ENCODE results near the gene CFAP299.
"Not testable (repeated sequence)": the region's sequence is repeated elsewhere in the genome, so short reads cannot be mapped to it uniquely, and the experiment has no call there.

The CFAP299 gene

DNA sequence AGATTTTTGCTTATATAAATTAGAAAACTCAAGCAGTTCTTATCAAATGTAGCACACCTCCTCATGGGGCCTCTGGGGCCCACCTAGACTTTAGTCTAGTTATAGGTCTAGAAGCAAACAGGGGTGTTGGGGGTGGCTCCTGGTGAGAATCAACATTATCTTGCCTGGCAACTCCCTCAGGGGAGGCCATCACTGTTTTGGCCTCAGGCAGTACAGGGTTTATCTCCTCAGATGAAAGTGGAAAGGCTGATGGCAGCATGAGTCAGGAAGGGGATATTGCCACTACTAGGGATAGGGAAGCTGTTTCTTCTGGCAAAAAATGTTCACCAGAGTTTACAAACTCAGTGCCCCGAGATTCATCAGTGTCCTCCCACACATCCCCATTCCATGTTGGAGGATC lies 462.6 kb downstream of the CFAP299 start:
- Histone ChIP-seq H3K4me3 (ENCODE audit: low read length) (no peak overlapping the region), H3K4me2 (ENCODE audit: low read depth, low read length) (no peak overlapping the region), H3K79me2 (ENCODE audit: low read length) (no peaks in the 10 kb centered on the region), H3K36me3 (replicated peaks; ENCODE audit: insufficient read depth, low read length) (no peaks in the 10 kb centered on the region), H3K9ac (ENCODE audit: low read length) (no peak overlapping the region), H3F3A (ENCODE audit: insufficient read depth, low read length) (no peaks in the 10 kb centered on the region), H2AFZ (ENCODE audit: low read length) (no peak overlapping the region), H3K9me3 (replicated peaks; ENCODE audit: insufficient read depth, low read length) (no peaks in the 10 kb centered on the region), H3K9me2 (replicated peaks; ENCODE audit: insufficient read depth, low read length) (no peaks in the 10 kb centered on the region), H3K27me3 (replicated peaks; ENCODE audit: insufficient read depth, low read length) (no peaks in the 10 kb centered on the region), H3K27ac (ENCODE audit: low read length) (no peak overlapping the region), H3K4me1 (ENCODE audit: low read length) (no peaks in the 10 kb centered on the region), H4K20me1 (ENCODE audit: insufficient read depth, low read length) (no peaks in the 10 kb centered on the region)
- no peak for TF ChIP-seq EZH2 (optimal IDR thresholded peaks at IDR 0.05; ENCODE audit: low read depth, low read length)
- TF ChIP-seq, protein P1, sequence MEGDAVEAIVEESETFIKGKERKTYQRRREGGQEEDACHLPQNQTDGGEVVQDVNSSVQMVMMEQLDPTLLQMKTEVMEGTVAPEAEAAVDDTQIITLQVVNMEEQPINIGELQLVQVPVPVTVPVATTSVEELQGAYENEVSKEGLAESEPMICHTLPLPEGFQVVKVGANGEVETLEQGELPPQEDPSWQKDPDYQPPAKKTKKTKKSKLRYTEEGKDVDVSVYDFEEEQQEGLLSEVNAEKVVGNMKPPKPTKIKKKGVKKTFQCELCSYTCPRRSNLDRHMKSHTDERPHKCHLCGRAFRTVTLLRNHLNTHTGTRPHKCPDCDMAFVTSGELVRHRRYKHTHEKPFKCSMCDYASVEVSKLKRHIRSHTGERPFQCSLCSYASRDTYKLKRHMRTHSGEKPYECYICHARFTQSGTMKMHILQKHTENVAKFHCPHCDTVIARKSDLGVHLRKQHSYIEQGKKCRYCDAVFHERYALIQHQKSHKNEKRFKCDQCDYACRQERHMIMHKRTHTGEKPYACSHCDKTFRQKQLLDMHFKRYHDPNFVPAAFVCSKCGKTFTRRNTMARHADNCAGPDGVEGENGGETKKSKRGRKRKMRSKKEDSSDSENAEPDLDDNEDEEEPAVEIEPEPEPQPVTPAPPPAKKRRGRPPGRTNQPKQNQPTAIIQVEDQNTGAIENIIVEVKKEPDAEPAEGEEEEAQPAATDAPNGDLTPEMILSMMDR (IDR thresholded peaks at IDR 0.05; ENCODE audit: low read length), result no peak
- TF ChIP-seq EZH2phosphoT487 (IDR thresholded peaks at IDR 0.05; ENCODE audit: low read length), result no peak
- no peak for DNase-seq

DNA sequence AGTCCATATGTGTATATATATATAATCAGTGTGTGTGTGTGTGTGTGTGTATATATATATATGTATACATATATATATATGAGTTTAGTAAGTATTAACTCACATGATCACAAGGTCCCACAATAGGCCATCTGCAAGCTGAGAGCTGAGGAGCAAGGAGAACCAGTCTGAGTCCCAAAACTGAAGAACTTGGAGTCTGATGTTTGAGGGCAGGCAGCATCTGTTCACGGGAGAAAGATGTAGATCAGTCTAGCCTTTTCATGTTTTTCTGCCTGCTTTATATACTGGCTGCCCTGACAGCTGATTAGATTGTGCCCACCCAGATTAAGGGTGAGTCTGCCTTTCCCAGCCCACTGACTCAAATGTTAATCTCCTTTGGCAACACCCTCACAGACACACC lies 465.2 kb downstream of the CFAP299 start:
- H4K20me1 ChIP-seq (ENCODE audit: insufficient read depth, low read length); H3K9ac ChIP-seq (ENCODE audit: low read length); H3K4me2 ChIP-seq (ENCODE audit: low read depth, low read length); H3K9me2 ChIP-seq (replicated peaks; ENCODE audit: insufficient read depth, low read length); H3K4me1 ChIP-seq (ENCODE audit: low read length); H3F3A ChIP-seq (ENCODE audit: insufficient read depth, low read length); H3K79me2 ChIP-seq (ENCODE audit: low read length); H3K36me3 ChIP-seq (replicated peaks; ENCODE audit: insufficient read depth, low read length); H3K27me3 ChIP-seq (replicated peaks; ENCODE audit: insufficient read depth, low read length); DNase-seq; H3K9me3 ChIP-seq (replicated peaks; ENCODE audit: insufficient read depth, low read length); H3K27ac ChIP-seq (ENCODE audit: low read length); H2AFZ ChIP-seq (ENCODE audit: low read length); H3K4me3 ChIP-seq (ENCODE audit: low read length): not testable (repeated sequence)

DNA sequence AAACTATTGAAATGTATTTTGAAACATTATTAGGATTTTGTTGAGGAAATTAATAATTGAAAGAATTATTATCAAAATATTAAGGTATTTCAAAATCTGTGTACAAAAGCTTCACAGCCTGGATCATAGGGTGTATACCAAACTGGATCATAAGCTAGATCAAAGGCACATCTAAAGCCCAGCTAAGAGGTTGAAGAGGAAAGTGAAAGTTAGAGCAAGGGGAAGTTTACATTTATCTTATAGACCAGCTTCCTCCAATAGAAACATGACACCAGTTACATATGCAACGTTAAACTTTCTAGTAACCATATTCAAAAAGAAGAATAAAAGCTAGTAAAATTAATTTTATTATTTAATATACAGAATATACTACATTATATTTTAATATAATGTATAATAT lies 467.8 kb downstream of the CFAP299 start:
- no peak for DNase-seq
- TF ChIP-seq EZH2 (optimal IDR thresholded peaks at IDR 0.05; ENCODE audit: low read depth, low read length) (no peak), EZH2phosphoT487 (IDR thresholded peaks at IDR 0.05; ENCODE audit: low read length) (no peak)
- TF ChIP-seq, protein P1 (IDR thresholded peaks at IDR 0.05; ENCODE audit: low read length), result no peak
- Histone ChIP-seq H3K9me3 (replicated peaks; ENCODE audit: insufficient read depth, low read length) (no peaks in the 10 kb centered on the region), H3K9me2 (replicated peaks; ENCODE audit: insufficient read depth, low read length) (no peaks in the 10 kb centered on the region), H3K27ac (ENCODE audit: low read length) (no peak overlapping the region), H3K4me3 (ENCODE audit: low read length) (no peak overlapping the region), H3F3A (ENCODE audit: insufficient read depth, low read length) (no peaks in the 10 kb centered on the region), H3K27me3 (replicated peaks; ENCODE audit: insufficient read depth, low read length) (no peaks in the 10 kb centered on the region), H3K4me2 (ENCODE audit: low read depth, low read length) (no peak overlapping the region), H3K4me1 (ENCODE audit: low read length) (no peaks in the 10 kb centered on the region), H4K20me1 (ENCODE audit: insufficient read depth, low read length) (no peaks in the 10 kb centered on the region), H2AFZ (ENCODE audit: low read length) (no peak overlapping the region), H3K9ac (ENCODE audit: low read length) (no peak overlapping the region), H3K36me3 (replicated peaks; ENCODE audit: insufficient read depth, low read length) (no peaks in the 10 kb centered on the region), H3K79me2 (ENCODE audit: low read length) (no peaks in the 10 kb centered on the region)

DNA sequence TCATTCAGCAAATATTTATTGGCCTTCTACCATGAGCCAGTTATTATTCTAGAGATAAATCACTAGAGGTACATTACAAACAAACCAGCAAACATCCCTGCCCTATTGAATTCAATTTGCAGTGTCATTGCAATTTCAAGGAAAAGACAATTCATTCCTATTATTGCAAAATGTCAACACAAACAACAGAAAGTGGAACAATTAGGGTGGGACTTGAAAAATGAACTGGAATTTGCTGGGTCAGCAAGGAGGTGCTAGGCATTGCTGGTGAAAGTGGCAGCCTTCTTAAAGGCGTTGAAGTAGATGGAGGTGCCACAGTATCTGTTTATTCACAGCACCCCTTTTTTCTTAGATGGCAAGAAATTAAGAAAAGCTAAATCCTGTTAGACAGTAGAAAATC lies 470.9 kb downstream of the CFAP299 start:
- Histone ChIP-seq H3K79me2 (ENCODE audit: low read length) (no peaks in the 10 kb centered on the region), H4K20me1 (ENCODE audit: insufficient read depth, low read length) (no peaks in the 10 kb centered on the region), H3K4me3 (ENCODE audit: low read length) (no peak overlapping the region), H3K4me1 (ENCODE audit: low read length) (no peaks in the 10 kb centered on the region), H3F3A (ENCODE audit: insufficient read depth, low read length) (no peaks in the 10 kb centered on the region), H3K27me3 (replicated peaks; ENCODE audit: insufficient read depth, low read length) (no peaks in the 10 kb centered on the region), H2AFZ (ENCODE audit: low read length) (no peak overlapping the region), H3K27ac (ENCODE audit: low read length) (no peak overlapping the region), H3K9ac (ENCODE audit: low read length) (no peak overlapping the region), H3K9me3 (replicated peaks; ENCODE audit: insufficient read depth, low read length) (no peaks in the 10 kb centered on the region), H3K36me3 (replicated peaks; ENCODE audit: insufficient read depth, low read length) (no peaks in the 10 kb centered on the region), H3K4me2 (ENCODE audit: low read depth, low read length) (no peak overlapping the region), H3K9me2 (replicated peaks; ENCODE audit: insufficient read depth, low read length) (no peaks in the 10 kb centered on the region)
- no peak for DNase-seq
- TF ChIP-seq EZH2phosphoT487 (IDR thresholded peaks at IDR 0.05; ENCODE audit: low read length), result no peak
- TF ChIP-seq EZH2 (optimal IDR thresholded peaks at IDR 0.05; ENCODE audit: low read depth, low read length), result no peak
- TF ChIP-seq, protein P1 (IDR thresholded peaks at IDR 0.05; ENCODE audit: low read length), result no peak

Measured in MM.1S (cell line).